Astrocyte (in vitro differentiated cells and primary cell): ENCODE data around the gene LDLRAD4. TPM values are rescaled to one million over a fixed set of nuclear protein-coding genes. Genes with fewer than 3 reads are reported as not detected.

Experiments
- DNase-seq: peaks from one replicate; pipeline ENCODE4 v3.0.0-alpha.2; 2010; ENCODE audit warnings: low read depth
- FAIRE-seq: peaks from 2 replicates; lab custom pipeline; 2011; peaks lifted over from hg19 to GRCh38; lab: Jason Lieb, UNC
- H2AFZ ChIP-seq: 2 replicates; pipeline ENCODE4 v1.6.0; 2012; ENCODE audit warnings: low read depth, low read length, inconsistent platforms
- H3K27ac ChIP-seq: 2 replicates; pipeline ENCODE4 v1.5.1; 2011; ENCODE audit warnings: low read depth, low read length, inconsistent platforms
- H3K27me3 ChIP-seq: 2 replicates; pipeline ENCODE4 v1.6.0; 2011; ENCODE audit warnings: low read length, inconsistent platforms; ENCODE audit not compliant: insufficient read depth
- H3K36me3 ChIP-seq: 2 replicates; pipeline ENCODE4 v1.5.1; 2011; ENCODE audit warnings: low read length, inconsistent platforms; ENCODE audit not compliant: insufficient read depth
- H3K4me1 ChIP-seq: 2 replicates; pipeline ENCODE4 v1.5.1; 2011; ENCODE audit warnings: low read length, inconsistent platforms; ENCODE audit not compliant: insufficient read depth
- H3K4me2 ChIP-seq: 2 replicates; pipeline ENCODE4 v1.6.0; 2012; ENCODE audit warnings: low read length, inconsistent platforms
- H3K4me3 ChIP-seq: 2 replicates; pipeline ENCODE4 v1.5.1; 2011; ENCODE audit warnings: low read depth, mild to moderate bottlenecking, low read length, inconsistent platforms; ENCODE audit not compliant: insufficient read depth
- H3K79me2 ChIP-seq: 2 replicates; pipeline ENCODE4 v1.6.0; 2012; ENCODE audit warnings: mild to moderate bottlenecking, low read length, inconsistent platforms; ENCODE audit not compliant: insufficient read depth
- H3K9ac ChIP-seq: 2 replicates; pipeline ENCODE4 v1.6.0; 2012; ENCODE audit warnings: mild to moderate bottlenecking, low read length, inconsistent platforms
- H3K9me3 ChIP-seq: 2 replicates; pipeline ENCODE4 v1.5.1; 2012; ENCODE audit warnings: low read depth, mild to moderate bottlenecking, low read length, inconsistent platforms; ENCODE audit not compliant: insufficient read depth
- H4K20me1 ChIP-seq: 2 replicates; pipeline ENCODE4 v1.6.0; 2012; ENCODE audit warnings: low read length, inconsistent platforms; ENCODE audit not compliant: insufficient read depth
- H3K27ac Mint-ChIP-seq: one replicate; pipeline ENCODE4 v1.8.0; 2021; ENCODE audit warnings: mild to moderate bottlenecking, mixed read lengths; ENCODE audit not compliant: unreplicated experiment
- H3K27me3 Mint-ChIP-seq: one replicate; pipeline ENCODE4 v1.8.0; 2021; ENCODE audit warnings: low read depth, mixed read lengths; ENCODE audit not compliant: unreplicated experiment
- H3K36me3 Mint-ChIP-seq: one replicate; pipeline ENCODE4 v1.8.0; 2021; ENCODE audit warnings: low read depth, mixed read lengths; ENCODE audit not compliant: unreplicated experiment
- H3K4me1 Mint-ChIP-seq: one replicate; pipeline ENCODE4 v1.8.0; 2021; ENCODE audit warnings: low read depth, mixed read lengths; ENCODE audit not compliant: unreplicated experiment
- H3K4me3 Mint-ChIP-seq: one replicate; pipeline ENCODE4 v1.8.0; 2021; ENCODE audit warnings: mild to moderate bottlenecking, moderate library complexity, mixed read lengths; ENCODE audit not compliant: unreplicated experiment
- H3K9me3 Mint-ChIP-seq: one replicate; pipeline ENCODE4 v1.8.0; 2021; ENCODE audit warnings: mild to moderate bottlenecking, mixed read lengths; ENCODE audit not compliant: unreplicated experiment
- EZH2 ChIP-seq: IDR thresholded peaks from 2 replicates; pipeline ENCODE4 v1.6.1; 2012; ENCODE audit warnings: mild to moderate bottlenecking, low read length, inconsistent platforms; ENCODE audit not compliant: insufficient read depth
- total RNA-seq: library from RNA; stranded (reverse); gene quantifications from 2 replicates; pipeline ENCODE4 v1.2.1, GENCODE V29; 2021
- TF ChIP-seq, protein P1 (sequence below): IDR thresholded peaks from 2 replicates; pipeline ENCODE4 v1.5.1; 2011; ENCODE audit warnings: low read depth, mild to moderate bottlenecking, inconsistent platforms, low read length, moderate library complexity; ENCODE audit not compliant: insufficient read depth

Gene LDLRAD4
- total RNA-seq, 1 donor from 2014 or later = 26.0 TPM

DNA sequence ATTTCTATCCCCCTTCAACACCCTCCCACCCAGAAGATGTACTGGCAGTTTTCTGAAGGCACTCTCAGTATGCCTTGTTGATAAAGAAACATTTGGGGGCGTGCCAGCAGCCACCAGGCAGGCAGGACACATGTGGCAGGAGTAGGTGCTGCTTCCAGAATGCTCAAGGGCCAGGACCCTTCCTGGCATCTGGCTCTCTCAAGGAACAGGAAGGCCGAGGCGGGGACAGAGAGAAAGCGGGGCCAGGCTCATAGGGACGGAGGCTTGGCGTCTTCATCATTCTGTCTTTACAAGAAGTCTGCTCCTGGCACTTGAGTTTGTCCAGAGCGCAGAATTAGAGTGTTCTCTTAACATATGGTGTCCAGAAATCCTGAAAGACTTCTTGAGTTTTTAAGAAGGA, 386.2 kb downstream of the LDLRAD4 start:
- Histone ChIP-seq H3K79me2 (no peaks in the 10 kb centered on the region), H3K9ac (no peak overlapping the region), H3K4me2 (no peak overlapping the region), H3K27me3 (peaks cover 6% of the 10 kb centered on the region), H3K36me3 (no peaks in the 10 kb centered on the region), H3K9me3 (no peaks in the 10 kb centered on the region), H3K4me3 (no peak overlapping the region), H4K20me1 (no peaks in the 10 kb centered on the region), H2AFZ (no peak overlapping the region), H3K27ac (no peak overlapping the region), H3K4me1 (no peaks in the 10 kb centered on the region)
- no peak for FAIRE-seq
- Mint-ChIP-seq H3K4me3 (no peak overlapping the region), H3K36me3 (peaks cover 7% of the 10 kb centered on the region), H3K27me3 (peaks cover 5% of the 10 kb centered on the region), H3K27ac (no peak overlapping the region), H3K9me3 (peaks cover 4% of the 10 kb centered on the region), H3K4me1 (peaks cover 3% of the 10 kb centered on the region)
- TF ChIP-seq, protein P1, sequence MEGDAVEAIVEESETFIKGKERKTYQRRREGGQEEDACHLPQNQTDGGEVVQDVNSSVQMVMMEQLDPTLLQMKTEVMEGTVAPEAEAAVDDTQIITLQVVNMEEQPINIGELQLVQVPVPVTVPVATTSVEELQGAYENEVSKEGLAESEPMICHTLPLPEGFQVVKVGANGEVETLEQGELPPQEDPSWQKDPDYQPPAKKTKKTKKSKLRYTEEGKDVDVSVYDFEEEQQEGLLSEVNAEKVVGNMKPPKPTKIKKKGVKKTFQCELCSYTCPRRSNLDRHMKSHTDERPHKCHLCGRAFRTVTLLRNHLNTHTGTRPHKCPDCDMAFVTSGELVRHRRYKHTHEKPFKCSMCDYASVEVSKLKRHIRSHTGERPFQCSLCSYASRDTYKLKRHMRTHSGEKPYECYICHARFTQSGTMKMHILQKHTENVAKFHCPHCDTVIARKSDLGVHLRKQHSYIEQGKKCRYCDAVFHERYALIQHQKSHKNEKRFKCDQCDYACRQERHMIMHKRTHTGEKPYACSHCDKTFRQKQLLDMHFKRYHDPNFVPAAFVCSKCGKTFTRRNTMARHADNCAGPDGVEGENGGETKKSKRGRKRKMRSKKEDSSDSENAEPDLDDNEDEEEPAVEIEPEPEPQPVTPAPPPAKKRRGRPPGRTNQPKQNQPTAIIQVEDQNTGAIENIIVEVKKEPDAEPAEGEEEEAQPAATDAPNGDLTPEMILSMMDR = no peak
- no peak for DNase-seq

DNA sequence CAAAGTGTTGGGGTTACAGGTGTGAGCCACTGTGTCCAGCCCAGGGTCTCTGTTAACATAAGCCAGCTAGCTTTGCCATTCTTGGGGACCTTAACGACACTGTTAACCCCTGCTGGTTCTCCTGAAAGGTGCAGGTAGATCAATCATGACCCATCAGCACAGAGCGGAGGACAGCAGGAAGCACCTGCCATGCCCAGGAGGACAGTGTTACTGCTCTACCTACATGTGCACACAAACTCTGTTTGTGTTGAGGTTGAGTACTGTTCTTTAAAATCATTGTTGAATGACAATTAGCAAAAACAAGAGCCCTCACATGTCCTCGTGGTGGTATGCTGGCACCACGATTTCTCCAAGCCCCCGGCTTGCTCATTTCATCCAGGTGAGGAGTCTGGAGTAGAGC, 386.9 kb downstream of the LDLRAD4 start:
- no peak for FAIRE-seq
- H3K27me3 Mint-ChIP-seq = peaks cover 5% of the 10 kb centered on the region
- no peaks in the 10 kb centered on the region for H4K20me1 ChIP-seq

DNA sequence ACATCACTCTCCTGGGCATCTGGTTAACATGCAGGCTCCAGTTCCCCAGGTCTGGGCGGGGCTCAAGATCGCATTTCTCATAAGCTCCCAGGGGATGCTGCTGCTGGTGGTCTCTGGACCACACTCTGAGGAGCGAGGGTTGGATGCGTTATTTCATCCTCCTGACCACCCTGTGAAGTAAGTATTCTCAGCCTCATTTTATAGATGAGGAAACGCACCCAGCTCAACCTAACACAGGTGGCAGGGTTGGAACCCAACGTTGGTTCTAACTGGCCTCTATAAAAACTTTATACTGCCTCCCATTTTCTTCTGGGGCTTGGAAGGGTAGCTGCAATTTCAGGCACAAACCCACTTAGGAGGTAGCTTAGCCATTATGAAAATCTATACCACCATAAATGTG, 387.3 kb downstream of the LDLRAD4 start:
- H3K4me3 Mint-ChIP-seq = no peak overlapping the region

More for the DNA sequence above, 386.9 kb downstream of the LDLRAD4 start:
- no peak overlapping the region for H3K4me2 ChIP-seq
- Mint-ChIP-seq H3K9me3 (peaks cover 4% of the 10 kb centered on the region), H3K36me3 (peaks cover 7% of the 10 kb centered on the region), H3K27ac (no peak overlapping the region), H3K4me3 (no peak overlapping the region), H3K4me1 (peaks cover 3% of the 10 kb centered on the region)
- no peaks in the 10 kb centered on the region for H3K4me1 ChIP-seq
- H3K79me2 ChIP-seq = no peaks in the 10 kb centered on the region
- DNase-seq = no peak
- no peak overlapping the region for H3K9ac ChIP-seq
- no peak for TF ChIP-seq EZH2
- TF ChIP-seq, protein P1 = no peak
- no peaks in the 10 kb centered on the region for H3K9me3 ChIP-seq
- no peaks in the 10 kb centered on the region for H3K36me3 ChIP-seq
- peaks cover 6% of the 10 kb centered on the region for H3K27me3 ChIP-seq
- no peak overlapping the region for H3K27ac ChIP-seq
- H2AFZ ChIP-seq = no peak overlapping the region
- no peak overlapping the region for H3K4me3 ChIP-seq

More for the DNA sequence above, 387.3 kb downstream of the LDLRAD4 start:
- H3K27ac ChIP-seq = no peak overlapping the region
- H3K27me3 ChIP-seq = peaks cover 8% of the 10 kb centered on the region
- no peak overlapping the region for H3K4me2 ChIP-seq
- no peaks in the 10 kb centered on the region for H3K9me3 ChIP-seq
- Mint-ChIP-seq H3K27ac (no peak overlapping the region), H3K27me3 (peaks cover 5% of the 10 kb centered on the region), H3K36me3 (peaks cover 7% of the 10 kb centered on the region), H3K9me3 (peaks cover 4% of the 10 kb centered on the region), H3K4me1 (peaks cover 6% of the 10 kb centered on the region)
- peaks cover 2% of the 10 kb centered on the region for H3K4me1 ChIP-seq
- no peak for DNase-seq
- no peaks in the 10 kb centered on the region for H3K79me2 ChIP-seq
- H3K36me3 ChIP-seq = no peaks in the 10 kb centered on the region
- TF ChIP-seq, protein P1 = no peak
- no peak for TF ChIP-seq EZH2
- no peak overlapping the region for H3K4me3 ChIP-seq
- H3K9ac ChIP-seq = no peak overlapping the region
- no peak for FAIRE-seq
- H4K20me1 ChIP-seq = no peaks in the 10 kb centered on the region
- no peak overlapping the region for H2AFZ ChIP-seq
